HG03571 (cell line): Measurements from ENCODE around the gene OLFM1.
"Not testable (repeated sequence)": the region's sequence is repeated elsewhere in the genome, so short reads cannot be mapped to it uniquely, and the experiment has no call there.

Source experiments
- ATAC-seq: cut with Tn5 transposase; IDR thresholded peaks from one replicate; pipeline ENCODE4 v1.9.1; 2021; ENCODE audit not compliant: unreplicated experiment

The OLFM1 gene

DNA sequence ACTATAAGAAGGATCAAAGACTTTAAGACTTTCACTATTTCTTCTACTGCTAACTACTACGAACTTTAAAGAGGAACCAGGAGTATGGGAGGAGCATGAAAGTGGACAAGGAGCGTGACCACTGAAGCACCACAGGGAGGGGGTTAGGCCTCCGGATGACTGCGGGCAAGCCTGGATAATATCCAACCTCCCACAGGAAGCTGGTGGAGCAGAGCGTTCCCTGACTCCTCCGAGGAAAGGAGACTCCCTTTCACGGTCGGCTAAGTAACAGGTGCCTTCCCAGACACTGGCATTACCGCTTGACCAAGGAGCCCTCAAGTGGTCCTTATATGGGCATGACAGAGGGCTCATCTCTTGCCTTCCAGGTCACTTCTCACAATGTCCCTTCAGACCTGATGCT is 62.4 kb downstream of the OLFM1 start:
- ATAC-seq: not testable (repeated sequence)

DNA sequence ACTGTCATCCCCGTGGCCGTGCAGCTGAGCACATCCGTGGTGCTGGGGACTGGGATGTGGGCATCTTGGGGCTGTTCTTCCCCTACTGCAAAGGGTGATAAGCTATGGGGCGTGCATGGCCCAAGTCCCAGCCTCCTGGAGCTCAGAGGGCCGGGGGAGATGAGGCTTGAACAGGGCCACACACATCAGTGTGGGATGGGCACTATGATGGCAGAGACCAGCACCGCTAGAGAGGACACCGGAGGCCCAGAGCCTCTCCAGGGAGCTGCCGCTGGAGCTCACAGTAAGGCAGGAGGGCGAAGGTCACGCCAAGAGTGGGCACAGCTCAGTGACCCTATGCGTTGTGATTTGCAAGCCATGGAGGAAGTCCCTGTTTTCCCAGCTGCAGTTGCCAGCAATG is 63.5 kb downstream of the OLFM1 start:
- ATAC-seq: no peak

- ATAC-seq: no peak
These were observed 64.5 kb downstream of the OLFM1 start for GRCh38 chr9:135151757-135152613.

- ATAC-seq: no peak
These were observed 65.3 kb downstream of the OLFM1 start for GRCh38 chr9:135152614-135153334.

DNA sequence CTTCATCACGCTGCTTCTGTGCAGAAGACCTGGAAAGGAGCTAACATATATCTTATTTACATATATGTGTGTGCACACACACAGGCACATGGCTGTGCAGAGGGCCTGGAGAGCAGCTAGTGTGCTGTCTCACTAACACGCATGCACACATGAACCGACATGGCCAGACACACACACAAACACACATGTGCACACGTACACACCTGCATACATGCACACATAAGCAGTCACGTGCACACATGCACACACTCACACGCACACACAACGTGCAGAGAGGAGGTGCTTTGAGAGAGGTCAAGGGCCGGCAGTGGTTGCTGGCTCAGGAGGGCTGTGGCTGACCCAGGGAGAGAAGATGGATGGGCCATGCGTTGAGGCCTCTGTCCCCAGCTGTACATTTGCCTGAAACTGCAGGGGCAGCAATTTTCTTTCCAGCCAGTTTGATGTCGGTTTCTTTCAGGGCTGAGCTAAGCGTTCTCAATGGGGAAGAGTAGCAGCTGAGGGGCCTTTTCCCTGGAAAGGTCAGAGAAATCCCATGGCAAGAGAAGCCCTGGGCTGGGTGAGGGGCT is 66.7 kb downstream of the OLFM1 start:
- ATAC-seq: no peak

DNA sequence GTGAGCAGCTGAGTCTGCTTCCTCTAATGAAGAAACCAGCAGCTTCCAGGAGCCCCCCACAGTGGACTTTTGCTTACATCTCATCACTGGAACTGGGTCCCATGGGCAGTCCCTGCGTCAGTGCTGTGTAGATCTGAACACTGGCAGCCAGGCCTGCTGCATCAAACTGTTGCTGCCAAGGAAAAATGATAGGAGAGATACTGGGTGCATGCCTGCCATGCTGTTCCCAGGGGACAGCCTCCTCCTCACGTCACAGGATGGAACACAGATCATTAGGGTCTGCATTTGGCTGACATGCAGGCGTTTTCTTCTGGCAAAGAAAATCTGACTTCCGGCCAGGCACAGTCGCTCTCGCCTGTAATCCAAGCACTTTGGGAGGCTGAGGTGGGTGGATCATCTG is 67.9 kb downstream of the OLFM1 start:
- no peak for ATAC-seq

DNA sequence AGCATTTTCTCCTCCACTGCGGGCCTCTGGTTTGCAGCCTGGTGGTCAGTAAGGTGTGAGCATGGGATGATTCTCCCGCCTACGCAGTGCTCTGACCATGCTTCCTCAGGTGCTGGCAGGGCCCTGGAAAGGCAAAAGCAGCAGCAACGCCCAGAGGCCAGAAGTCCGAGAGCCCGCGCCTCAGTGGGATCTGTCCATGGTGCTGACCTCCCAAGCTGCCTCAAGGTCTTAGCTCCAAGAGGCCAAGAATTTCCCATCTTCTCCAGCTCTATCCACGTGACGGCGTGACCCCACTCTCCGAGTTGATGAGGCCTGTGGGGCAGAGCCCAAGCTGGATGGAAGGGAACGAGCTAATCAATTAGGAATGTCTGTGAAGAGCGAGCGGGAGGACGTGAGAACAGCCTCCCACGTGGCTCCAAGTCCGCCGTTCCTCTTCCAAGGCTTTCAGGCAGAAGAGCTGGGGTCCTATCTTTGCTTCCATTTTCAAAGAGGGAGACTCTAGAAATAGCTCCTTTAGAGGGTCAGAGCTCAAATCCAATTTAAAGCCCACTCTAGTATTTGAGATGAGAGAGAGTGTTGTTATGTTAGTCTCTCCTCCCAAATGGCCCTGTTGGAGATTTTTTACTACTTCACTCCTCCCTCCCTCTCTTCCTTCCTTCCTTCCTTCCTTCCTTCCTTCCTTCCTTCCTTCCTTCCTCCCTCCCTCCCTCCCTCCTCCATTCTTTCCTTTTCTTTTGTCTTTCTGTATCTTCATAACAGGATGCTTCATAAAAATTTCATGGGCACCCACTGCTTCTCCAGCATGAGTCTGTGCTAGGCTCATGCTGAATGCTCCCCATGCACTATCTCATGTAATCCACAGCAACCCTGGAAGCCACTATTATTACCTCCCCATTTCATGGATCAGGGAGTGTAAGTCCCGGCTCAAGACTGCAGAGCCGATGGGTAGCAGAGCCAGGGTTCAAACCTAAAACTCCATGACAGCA is 69.3 kb downstream of the OLFM1 start:
- ATAC-seq: no peak

GRCh38 chr9:135157856-135158563 is 70.5 kb downstream of the OLFM1 start:
- ATAC-seq: no peak

DNA sequence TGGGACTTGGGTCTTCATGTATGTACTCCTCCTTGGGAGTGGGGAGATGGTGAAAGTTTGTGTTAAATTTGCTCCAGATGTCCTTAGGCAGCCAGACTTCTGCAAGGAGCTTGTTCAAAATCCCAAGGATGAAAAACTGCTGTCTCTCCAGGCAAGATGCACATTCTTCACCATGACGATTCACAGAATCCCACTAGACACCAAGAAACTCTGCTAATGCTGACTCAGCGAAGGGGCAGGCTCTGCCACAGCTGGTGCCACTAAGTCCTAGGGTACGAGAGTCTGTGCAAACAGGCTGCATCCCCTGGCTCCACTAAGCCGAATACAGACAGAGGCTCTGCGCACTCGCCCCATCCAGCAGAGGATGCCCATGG is 71.1 kb downstream of the OLFM1 start:
- no peak for ATAC-seq

DNA sequence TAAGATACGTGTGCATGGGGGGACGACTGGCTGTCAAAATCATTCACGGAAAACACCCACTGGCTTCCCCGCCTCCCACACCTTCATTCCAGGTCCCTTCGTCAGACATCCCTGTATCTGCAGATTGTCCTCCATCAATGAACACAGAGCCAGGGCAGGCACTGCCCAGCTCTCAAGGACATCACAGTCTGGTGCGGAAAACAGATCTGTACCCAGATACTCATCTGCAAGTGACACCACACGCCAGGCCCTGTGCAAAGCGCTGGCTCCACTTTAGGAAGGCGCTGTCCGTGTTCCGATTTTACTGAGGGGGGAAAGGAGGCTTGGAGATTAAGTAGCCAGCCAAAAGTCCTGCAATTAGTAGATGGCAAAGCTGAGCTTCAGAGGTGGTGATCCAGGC is 72.3 kb downstream of the OLFM1 start:
- ATAC-seq: no peak

DNA sequence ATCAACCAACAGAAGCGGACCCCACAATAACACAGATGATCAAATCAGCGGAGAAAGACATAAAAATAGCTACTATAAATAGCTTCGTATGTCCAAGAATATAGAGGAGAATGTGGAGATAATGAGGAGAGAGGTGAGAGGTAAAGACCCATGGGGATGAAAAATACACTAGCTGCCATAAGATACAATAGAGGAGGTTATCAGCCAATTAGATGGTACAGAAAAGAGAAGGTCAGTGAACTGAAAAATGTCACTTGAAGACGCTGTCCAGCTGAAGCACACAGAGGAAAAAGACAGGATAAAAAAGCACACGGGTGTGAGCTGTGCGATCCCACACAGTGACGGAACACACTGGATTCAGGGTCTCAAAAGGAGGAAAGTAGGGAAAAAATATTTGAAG is 73.4 kb downstream of the OLFM1 start:
- no peak for ATAC-seq

GRCh38 chr9:135162599-135162998 is 75.1 kb downstream of the OLFM1 start:
- ATAC-seq: not testable (repeated sequence)

DNA sequence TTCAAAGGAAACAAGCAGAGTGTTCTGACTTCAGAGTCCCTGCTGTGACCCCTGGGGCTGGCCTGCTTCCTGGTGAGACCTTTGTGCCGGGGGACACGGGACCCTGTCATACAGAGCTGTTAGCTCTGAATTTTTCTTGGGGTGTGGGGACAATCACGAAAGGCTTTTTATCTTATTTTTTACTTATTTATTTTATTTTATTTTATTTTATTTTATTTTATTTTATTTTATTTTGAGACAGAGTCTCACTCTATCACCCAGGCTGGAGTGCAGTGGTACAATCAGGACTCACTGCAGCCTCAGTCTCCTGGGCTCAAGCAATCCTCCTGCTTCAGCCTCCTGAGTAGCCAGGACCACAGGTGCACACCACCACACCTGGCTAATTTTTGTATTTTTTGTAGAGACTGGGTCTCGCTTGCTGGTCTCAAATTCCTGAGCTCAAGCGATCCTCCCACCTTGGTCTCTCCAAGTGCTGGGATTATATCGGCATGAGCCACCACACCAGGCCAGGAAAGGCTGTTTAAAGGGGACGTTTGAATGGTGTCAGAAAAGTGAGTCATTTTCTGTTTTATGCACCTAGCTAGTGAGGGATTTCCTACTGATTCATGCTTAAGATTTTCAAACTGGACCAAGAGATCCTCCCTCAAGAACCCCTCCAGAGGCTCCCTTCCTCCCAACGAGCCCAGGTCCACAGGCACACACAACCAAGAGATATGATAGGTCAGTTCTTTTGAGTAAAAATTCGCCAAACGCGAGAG is 75.7 kb downstream of the OLFM1 start:
- no peak for ATAC-seq

GRCh38 chr9:135164036-135164435 is 76.6 kb downstream of the OLFM1 start:
- no peak for ATAC-seq

GRCh38 chr9:135165003-135165711 is 77.7 kb downstream of the OLFM1 start:
- no peak for ATAC-seq

DNA sequence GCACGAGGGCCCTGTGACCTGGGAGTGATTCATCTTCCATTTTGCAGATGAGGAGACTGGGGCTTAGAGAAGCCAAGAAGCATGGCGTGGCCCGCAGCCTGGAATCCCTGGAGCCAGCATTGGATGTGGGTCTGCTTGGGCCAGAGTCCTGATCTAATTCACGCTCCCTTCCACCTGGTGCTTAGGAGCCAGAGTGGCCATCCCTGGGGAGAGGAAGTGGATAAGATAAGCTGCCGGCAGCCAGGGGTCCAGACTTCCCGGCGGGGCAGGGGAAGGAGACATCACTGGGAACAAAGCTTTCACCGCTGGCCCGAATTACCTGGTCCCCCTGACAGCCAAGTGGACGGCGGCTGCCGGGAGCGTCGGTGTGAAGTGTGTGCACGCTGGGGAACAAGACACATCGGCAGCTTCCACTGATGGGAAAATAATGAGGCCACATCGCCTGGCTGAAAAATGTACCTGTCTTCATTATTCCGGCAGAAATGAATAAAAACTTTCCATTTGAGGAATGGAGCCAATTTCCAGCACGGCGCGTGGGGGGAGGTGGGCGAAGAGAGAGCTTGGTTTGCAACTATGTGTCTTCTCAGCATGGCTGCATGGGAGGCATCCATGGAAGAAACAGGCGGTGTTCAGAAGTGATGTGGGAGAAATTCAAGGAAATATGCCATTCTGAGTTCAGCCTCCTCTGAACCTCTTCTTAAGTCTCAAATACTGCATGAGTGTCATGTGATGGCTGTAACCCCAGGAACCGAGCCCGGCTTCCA is 78.5 kb downstream of the OLFM1 start:
- no peak for ATAC-seq

GRCh38 chr9:135166565-135166964 is 79.1 kb downstream of the OLFM1 start:
- ATAC-seq: no peak

DNA sequence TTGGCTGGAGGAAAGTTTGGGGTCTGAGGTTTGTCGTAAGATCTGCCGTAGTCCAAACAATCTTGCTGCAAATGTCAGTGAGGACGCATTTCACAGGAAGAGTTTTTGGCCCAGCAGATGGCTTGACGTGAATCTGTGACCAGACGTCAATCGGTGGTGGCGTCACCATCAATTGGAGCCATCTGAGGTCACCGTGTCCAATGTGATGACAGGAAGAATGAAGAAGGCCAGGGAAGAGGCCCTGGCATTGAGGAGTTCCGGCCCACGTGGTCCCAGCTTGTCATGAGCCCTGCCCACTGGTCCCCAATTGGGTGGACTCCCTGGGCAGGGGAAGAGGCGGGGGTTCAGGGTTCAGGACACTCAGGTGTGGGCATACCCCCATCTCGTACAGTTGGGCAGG is 79.9 kb downstream of the OLFM1 start:
- ATAC-seq: no peak
